ENCODE measurements around the gene MIAT.
A peak's percentile ranks its signal among the peaks of the same experiment; 100 is the strongest.

The MIAT gene

DNA sequence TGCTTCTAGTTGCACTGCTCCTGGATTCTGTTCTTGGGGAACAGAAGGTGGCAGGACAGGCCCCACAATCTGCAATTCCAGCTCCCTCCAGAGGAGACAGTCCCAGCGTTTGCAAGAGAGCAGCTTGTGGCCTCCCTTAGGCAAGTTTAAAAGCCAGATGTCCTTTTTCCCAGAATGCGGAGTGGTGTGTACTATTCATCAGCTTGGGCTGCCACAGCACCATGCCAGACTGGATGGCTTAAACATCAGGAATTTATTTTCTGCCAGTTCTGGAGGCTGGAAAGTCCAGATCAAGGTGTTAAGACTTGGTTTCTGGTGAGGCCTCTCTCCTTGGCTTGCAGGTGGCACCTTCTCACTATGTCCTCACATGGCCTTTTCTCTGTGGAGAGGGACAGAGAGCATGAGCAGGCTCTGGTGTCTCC lies 11.7 kb downstream of the MIAT start:
- no peak for DNase-seq (ENCODE audit: low read depth)

DNA sequence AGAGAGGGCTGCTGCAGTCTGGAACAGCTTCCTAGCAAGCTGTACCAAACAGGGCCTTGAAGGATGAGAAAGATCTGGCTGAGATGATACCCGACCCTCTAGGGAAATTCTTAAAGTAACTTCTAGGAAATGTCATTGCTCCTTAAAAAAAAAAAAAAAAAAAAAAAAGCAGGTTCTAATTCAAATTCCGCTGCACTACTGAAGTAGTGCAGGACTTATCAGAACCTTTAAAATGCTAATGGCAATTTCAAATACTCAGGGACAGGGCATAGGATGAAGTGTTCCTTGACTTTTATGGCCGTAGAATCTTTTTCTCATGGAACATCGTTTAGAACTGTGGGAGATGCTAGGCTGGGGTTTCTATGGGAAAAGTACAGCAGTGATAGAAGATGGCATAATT lies 13.1 kb downstream of the MIAT start:
- DNase-seq (ENCODE audit: low read depth), result no peak

DNA sequence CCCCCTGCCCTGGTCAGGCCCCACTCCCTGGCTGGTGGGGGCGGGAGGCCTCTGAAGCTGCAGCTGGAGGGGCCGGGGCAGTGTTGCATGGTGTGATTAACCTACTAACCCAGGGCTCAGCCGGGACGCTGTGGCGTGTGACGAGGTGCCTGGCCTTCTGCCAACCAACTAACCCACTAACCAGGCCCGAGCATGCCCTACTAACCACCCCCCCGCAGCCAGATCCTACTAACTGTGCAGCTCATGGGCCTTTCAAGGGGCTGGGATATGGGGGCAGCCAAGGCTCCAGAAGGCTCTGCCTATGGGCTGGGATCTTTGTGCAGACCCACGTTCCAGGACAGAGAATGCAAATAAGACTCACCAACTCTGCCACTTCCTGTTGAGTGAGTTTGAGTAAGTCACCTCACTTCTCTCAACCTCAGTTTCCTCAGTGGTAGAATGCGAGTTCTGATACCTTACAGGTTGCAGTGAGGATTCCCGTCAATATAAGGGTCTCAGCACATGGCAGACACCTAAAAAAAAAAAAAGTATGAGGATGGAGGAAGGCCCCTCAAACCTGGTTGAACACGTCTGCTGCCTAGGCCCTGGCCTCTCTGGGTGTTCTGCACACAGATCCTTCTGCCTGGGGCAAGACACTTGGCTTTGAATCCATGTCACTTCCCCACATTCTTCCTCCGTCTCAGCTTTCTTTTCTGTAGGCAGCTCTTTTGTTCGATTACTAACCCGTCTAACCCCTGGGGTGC lies 14.1 kb downstream of the MIAT start:
- no peak for DNase-seq (ENCODE audit: low read depth)

DNA sequence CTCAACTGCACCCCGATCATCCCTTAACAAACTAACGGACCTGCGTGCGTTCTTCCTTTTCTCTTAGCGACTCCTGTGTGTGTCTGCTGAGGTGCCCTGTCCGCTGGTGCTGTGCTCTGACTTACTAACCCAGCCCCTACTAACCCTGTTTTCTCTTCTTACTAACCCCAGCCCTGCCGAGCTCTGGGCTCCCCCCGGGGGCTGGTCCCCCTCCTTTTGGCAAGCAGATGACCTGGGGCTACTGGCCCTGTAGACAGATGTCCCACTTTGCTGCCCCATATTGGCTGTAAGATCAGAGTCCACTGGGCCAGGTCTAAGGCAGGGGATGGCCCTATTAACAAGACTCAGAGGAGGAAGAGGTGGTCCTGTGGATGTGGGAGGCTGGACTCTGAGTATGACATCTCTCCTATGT lies 14.7 kb downstream of the MIAT start:
- no peak for DNase-seq (ENCODE audit: low read depth)

DNA sequence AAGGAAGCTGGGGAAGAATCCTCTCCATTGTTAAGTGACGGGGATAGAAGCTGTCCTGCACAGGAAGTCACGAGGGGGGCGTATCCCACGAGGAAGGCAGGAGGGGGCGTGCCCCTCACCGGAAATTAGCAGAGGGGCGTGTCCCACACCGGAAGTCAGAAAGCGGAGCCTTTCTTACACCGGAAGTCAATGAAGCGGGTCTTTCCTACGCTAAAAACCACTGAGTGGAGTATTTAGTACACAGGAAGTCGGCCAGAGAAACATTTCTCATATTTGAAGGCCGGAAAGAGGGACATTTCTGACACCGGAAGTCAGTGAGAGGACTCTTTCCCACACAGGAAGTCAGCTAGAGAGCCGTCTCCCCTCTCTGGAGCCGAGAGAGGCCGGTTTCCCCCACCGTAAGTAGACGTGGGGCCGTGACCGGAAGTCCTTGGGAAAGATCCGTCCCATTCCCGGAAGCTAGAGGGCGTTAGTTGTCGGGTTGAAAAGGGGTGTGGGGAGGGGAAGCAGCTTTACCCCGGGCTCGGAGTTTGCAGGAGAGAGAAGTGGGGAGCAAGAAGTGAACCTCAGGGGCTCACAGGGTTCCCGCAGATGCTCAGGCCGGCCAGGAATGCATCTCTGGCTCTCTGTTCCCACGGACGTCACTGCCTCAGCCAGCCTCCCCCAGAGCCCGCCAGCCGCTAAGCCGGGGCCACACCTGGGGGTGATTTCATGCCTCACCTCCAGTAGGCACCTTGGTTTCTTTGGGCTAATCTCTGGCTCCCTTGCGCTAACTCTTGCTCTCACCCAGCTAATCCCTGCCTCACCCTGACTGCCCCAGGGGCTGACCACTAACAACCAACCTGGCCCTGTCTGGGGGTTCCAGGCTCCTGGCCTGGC lies 15.4 kb downstream of the MIAT start:
- DNase-seq (ENCODE audit: low read depth), result peak; percentile 94

DNA sequence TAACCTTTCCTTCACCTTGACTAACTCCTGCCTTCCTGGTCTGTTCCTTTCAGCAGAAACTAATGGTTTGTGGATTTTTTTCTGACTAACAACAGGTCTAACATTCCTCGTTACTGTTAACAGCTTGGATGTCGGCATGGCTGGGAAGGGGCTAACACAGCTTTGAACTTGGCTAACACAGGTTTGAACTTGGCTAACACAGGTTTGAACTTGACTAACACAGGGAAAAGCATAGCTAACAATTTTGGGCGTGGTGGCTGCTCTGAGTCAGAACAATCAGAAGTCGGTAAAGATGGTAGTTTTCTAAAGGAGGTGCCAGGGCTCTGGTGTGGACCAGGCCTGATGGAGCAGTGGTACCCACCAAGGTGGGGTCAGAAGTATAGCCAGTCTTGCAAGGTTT lies 16.1 kb downstream of the MIAT start:
- DNase-seq (ENCODE audit: low read depth), result no peak

DNA sequence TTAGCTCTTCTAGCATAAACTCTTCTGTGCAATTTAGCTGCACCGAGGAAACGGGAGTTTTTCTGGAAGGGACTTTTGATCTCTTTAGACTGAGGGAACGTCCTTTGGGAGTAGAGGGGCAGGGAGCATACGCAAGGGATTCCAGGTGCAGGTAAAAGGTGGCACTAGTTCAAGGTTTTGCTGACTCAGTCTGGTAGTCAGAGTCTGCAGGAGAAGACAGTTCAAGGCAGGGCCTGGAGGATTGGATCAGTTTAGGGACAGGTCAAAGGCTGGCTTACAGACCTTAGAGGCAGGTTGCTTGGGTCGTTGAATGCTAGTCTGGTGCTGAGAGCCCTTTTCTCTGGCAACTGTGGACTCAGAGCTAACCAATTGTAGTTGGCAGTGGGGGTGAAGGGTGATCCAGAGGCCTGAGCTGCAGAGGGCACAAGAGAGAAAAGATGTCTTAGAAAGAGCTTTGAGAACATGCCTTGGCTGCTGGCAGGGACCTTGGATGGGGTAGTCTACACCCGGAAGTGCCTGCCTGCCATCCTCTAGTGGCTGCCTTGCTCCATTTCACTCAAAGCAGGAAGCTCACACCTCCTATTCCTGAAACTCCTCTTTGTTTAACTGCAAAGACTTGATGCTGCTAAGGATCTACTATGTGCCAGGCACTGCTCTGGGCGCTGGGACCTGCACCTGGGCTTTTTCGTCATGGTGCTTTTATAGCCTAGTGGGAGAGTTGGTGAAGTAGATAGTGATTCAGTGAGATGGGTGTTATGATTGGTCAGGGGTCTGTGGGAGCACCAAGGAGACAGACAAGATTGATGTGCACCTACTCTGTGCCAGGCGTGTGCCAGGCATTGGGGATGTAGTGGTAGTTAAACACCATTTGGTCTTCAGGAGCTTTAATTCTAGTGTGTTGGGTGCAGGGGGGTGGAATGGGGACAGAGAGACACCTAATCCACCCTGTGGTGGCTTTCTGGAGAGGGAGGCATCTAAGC lies 17.1 kb downstream of the MIAT start:
- no peak for DNase-seq (ENCODE audit: low read depth)

DNA sequence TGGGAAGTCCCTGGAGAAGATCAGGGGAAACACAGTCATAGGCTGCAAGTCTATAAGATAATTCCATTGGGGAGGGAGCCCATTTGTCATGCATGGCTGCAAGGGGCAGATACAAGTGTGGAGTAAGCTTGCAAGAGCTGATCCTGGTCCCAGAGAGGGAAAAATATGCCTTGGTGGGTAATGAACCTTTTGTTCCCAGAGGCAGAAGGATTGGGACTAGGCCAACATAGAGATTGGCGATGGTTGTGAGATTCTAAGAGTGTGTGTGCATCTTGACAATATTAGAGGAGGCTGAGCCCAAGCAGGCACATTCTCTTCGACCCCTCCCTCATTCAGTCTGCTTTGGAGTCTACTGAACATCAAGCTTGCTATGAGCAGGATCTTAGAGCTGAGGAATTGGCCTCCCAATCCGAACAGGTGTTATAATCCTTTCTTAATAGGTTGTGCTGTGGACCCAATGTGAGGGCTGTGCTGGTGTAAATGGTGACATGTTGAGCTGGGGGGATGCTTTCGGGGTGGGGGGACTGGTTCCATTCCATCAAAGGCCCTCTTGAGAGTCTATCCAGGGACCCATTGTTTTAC lies 18.4 kb downstream of the MIAT start:
- DNase-seq (ENCODE audit: low read depth), result no peak

DNA sequence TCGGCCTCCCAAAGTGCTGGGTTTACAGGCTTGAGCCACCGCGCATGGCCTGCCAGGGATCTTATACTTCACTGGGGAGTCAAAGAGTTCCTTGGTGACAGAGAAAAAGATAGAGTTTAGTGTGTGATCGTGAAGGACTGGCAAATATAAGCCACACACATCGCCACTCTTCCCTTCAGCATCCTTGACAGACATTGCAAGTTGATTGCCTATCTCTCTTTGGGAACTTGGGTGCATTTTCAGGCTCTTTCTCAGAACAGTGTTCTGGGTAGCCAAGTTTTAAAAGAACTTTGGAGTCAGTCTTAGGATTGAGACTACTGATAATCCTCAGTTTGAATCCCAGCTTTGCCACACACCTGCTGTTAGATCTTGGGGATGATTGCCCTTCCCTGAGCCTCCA lies 19.8 kb downstream of the MIAT start:
- no peak for DNase-seq (ENCODE audit: low read depth)

DNA sequence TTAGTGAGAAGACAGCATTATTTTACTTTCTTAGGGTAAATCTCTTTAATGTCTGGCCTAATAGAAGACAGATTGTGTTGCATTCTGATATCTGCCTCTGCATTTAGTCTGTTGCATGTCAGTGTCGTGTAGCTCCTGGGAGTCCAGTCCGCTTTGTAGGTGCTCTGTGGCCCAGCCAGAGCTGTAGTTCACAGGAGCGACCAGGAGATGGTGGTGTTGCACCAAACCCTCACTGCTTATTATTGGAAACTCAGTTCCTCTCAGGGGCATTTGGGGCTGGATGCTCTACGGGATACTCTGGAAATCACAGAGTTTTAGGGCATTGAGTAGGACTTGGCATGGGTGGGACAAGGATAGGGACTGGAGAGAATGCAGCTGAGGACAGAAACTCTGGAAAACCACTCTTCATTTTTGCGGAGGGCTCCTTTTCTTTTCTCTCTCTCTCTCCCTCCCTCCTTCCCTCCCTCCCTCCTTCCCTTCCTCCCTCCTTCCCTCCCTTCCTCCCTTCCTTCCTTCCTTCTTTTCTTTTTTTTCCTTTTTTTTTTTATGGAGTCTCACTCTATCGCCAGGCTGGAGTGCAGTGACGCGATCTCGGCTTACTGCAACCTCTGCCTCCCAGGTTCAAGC lies 21.7 kb downstream of the MIAT start:
- peak; percentile 43 for DNase-seq (ENCODE audit: low read depth)

DNA sequence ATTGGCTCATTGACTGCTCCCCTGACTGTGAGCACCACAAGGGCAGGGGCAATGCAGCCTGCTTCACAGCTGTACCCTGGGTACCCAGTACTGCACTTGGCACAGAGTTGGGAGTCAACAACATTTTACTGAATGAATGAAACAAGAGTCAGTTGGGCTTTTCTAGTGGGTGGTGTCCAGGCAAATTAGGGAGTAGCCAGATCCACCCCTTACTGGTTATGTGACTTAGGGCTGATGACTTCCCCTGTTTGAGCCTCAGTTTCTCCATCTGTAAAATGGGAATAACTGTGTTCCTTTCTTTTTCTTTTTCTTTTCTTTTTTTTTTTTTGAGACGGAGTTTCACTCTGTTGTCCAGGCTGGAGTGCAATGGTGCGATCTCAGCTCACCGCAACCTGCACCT lies 23.1 kb downstream of the MIAT start:
- no peak for DNase-seq (ENCODE audit: low read depth)

DNA sequence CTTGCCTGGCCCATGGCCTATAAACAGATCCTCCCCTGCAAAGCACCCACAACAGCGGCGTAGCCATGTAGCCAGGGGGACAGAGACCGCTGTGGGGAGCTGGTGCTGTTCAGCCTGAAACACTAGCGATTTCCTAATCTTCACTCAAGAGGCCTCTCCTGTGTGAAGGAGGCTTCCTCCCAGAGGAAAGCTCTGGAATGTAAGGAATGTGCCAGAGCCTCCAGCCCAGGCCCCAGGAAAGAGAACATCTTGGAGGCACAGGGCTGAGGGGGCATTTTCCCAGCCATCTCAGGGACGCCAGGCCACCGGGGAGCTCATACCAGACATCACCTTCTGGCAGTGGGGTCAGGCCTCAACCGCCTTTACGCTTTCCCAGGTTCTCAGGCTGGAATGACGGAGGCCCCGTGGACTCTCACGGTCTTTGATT lies 24.0 kb downstream of the MIAT start:
- DNase-seq (ENCODE audit: low read depth), result peak; percentile 40

DNA sequence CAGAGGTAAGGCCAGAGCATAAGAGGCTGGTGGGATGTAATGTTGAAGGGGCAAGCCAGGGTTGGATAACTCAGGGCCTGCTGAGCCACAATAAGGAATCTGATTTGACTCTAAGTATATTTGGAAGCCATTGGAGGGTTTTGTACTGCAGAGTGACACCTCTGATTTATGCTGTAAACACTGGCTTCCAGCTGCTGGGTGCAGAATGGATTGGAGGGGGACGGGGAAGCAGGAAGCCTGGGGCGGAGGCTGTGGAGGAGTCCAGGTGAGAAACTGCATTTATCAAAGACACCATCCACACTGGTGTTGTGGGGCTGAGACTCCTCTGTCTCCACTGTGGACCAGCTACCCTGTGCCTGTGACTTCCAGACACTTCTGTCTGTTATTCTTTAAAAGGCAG lies 26.8 kb downstream of the MIAT start:
- no peak for DNase-seq (ENCODE audit: low read depth)

DNA sequence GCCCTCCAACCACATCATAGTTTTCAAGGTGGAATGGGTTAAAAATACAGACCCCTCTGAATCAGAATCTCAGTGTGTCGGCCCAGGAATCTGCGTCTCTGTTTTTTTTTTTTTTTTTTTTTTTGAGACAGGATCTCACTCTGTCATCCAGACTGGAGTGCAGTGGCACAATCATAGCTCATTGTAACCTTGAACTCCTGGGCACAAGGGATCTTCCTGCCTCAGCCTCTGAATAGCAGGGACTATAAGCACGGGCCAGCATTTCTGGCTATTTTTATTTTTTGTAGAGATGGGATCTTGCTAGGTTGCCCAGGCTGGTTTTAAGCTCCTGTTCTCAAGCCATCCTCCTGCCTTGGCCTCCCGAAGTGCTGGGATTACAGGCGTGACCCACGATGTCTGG lies 28.2 kb downstream of the MIAT start:
- DNase-seq (ENCODE audit: low read depth), result no peak

DNA sequence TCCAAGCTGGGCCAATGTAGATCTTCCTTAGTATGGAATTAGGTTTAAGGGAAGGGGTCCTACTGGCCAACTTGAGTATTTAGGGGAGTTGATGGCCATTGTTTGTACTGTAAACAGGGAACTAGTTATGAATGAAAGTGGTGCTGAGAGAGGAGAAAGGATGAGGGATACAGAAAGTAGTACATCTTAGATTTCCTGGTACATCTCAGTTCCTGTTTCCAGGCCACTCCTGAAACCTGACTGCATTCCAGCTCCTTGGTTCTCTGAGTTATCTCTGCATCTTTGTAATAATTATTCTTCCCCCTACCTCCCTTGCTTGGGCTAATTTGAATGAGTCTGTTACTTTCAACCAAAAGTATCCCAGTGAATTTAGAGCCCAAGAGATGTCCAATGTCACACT lies 30.1 kb downstream of the MIAT start:
- no peak for DNase-seq (ENCODE audit: low read depth)

DNA sequence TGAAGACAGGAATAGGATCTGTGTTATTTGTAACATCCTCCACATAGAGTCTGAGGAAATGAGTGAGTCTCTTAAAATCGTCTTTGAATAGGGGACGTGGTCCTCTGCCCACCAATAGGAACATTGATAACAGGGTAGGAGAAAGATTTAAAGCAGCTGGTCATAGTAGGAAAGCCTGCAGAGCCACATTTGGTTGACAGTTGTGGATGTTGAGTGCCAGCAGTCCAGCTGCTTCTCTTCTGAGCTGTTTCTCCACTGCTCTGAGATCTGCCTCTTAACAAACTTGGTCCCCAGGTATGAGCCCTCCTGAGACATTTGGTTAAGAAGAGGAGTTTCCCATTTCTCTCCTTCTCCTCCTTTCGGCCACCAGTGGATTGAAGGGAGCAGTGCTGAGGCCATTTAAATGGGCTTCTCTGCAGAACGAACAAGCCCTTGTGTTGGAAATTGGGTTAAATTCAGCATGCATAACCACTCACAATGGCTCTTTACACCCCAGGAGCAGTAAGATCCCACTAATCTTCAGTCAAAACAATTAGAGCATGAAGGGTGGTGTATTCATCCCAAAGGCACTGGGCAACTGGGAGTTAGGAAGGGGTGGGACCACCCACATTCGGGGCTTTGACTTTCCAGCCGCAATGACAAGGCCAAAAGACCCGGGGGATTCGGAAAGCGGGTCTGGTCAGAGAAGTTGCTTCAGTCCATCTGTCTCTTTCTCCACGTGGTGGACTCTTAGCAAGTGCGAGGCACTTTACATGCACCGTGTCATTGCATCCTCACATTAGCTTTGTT lies 32.3 kb downstream of the MIAT start:
- no peak for DNase-seq (ENCODE audit: low read depth)

DNA sequence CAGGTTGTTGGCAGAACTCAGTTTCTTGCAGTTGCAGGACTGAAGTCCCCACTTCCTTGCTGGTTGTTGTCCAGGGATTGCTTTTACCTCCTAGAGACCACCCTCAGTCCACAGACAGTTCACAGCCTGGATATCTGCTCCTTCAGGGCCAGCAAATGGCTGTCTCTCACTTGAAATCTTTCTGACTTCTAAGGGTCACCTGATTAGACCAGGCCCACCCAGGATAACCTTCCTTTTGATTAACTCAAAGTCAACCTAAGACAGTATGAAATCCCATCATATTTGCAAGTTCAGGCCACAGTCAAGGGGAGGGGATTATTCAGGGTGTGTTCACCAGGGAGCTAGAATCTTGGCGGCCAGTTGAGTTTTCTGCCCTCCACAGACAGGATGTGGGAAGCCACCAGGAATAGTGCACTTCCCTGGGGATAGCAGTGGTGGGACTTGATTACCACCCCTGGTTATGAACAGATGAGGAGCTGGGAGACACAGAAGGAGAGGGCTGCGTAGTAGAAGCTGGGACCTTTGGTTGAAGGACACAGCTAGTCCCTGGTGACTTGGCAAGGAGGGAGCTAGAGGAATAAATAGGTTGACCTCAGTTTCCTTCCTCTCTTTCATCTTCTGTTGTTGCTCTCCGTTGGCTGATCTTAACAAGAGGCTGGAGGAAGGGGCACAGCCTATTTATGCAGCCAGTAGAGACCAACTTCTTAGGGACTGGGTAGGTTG lies 33.4 kb downstream of the MIAT start:
- no peak for DNase-seq (ENCODE audit: low read depth)

DNA sequence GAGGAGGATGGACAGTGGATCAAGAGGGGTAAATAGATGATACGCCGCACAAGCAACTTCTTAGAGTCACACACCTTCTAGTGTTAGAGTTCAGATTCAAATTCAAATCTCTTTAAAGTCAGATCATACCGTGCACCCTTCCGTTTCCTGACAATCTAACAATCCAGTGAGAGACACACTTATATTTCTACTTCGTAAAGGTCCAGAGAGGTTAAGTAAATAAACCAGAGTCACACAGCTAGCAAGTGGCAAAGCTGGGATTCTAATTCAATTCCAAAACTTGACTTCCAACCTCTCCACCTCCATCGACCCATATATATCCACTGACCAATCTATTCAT lies 34.0 kb downstream of the MIAT start:
- DNase-seq (ENCODE audit: low read depth), result no peak

DNA sequence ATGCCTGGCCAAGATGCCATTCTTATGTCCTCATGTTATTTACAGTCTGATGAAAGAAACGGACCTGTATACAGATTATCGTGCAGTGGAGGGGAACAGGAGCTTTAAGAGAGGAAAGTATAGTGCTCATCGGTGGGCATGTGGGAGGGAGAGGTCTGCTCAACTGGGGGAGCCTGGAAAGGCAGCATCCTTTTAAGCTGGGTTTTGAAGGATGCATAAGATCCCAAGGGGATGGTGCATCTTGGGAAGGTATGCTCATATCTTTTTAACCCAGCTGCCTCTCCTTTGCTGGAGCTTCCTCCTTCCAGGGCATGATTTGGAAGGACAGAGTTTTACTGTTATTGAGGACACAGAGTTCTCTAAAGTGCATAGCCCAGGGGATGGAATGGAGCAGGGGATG lies 34.8 kb downstream of the MIAT start:
- no peak for DNase-seq (ENCODE audit: low read depth)

DNA sequence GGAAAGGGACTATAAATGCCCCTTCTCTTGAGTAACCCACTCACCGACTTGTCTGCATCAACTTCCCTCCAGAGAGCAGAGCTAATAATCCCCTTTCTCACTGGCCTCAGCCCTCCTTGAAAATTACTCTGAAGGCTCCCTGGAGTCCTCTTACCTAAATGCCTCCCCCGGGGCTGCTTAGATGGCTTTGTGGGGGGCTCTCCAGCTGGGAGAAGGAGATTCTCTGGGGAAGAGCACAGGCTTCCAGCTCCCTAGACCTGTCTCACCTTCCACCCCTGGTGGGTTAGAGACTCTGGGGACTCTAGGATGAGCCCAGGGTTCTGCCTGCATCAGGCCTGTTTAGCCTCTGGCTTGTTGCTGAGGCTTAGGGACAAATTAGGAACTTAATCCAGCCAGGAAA lies 39.8 kb downstream of the MIAT start:
- DNase-seq (ENCODE audit: low read depth), result no peak

Measured in HS-5 (cell line).